Hair follicle dermal papilla cell (primary cell): Measurements from ENCODE around the gene RNPEPL1. TPM values are rescaled to one million over a fixed set of nuclear protein-coding genes. Genes with fewer than 3 reads are reported as not detected.

Experiments used
- total RNA-seq: library from RNA; depleted of rRNA; stranded (reverse); fragments of >200 nt; gene quantifications from 2 replicates; pipeline ENCODE4 v1.2.3, GENCODE V29; 2012

RNPEPL1 gene, protein sequence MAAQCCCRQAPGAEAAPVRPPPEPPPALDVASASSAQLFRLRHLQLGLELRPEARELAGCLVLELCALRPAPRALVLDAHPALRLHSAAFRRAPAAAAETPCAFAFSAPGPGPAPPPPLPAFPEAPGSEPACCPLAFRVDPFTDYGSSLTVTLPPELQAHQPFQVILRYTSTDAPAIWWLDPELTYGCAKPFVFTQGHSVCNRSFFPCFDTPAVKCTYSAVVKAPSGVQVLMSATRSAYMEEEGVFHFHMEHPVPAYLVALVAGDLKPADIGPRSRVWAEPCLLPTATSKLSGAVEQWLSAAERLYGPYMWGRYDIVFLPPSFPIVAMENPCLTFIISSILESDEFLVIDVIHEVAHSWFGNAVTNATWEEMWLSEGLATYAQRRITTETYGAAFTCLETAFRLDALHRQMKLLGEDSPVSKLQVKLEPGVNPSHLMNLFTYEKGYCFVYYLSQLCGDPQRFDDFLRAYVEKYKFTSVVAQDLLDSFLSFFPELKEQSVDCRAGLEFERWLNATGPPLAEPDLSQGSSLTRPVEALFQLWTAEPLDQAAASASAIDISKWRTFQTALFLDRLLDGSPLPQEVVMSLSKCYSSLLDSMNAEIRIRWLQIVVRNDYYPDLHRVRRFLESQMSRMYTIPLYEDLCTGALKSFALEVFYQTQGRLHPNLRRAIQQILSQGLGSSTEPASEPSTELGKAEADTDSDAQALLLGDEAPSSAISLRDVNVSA
- total RNA-seq, result 12.5 and 13.2 TPM in 2 replicates

DNA sequence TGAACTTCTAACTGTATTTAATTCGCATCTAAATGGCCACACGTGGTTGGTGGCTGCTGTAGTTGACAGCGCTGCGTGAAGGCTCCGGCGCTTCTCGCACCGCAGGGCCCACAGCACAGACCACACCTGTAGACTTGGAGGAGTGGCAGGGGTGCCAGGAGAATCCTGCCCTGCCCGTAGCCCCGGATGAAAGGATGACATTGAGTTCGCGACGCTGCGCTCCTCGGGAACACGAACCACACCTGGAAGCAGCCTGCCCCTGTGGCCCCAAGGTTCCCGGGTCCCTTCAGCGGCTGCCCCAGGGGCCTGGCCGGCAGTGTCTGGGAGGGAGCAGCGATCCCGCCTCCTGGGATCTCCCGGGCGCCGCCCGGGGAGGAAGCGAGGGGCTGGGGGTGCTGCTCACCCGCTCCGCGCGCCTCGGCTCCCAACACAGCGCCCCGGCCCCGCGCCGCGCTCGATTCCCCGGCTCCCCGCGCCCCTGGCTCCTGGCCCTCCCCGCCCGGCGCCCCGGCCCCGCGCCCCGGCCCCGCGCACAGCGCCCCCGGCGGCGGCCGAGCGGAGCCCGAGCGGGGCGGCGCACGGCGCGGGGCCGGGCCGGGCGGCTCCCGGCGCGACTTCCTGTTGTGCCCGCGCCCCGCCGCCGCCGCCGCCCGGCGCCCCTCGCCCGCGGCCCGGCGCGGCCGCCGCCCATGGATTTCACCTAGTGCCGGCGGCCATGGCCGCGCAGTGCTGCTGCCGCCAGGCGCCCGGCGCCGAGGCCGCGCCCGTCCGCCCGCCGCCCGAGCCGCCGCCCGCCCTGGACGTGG is at the start of gene RNPEPL1:
Gene RNPEPL1 (plus strand): TSS at position 613 of the 806 bp plus-strand sequence. CDS start 103 bp downstream, at position 716.

DNA sequence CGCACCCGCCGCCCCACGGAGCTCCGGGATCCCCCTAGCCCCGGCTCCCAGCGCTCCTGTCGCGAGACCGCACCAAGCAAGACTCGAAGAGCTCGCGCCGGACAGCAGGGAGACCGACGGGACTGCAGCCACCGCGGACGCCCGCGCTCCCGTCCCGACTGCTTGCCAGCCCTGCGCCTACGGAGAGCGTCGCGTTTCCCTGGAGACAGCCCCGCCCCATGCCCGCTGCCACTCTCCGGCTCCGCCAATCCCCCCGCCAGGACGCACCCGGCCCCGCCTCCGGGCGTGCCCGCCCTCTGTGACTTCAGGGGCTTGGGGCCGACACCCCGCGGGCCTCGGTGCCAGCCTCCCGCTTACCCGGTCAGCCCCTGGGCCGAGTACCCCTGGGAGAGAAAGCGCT is 10.5 kb upstream of the RNPEPL1 start, which contains the start of gene ANKMY1:
Gene ANKMY1 (minus strand): TSS at position 181 of the 400 bp plus-strand sequence. CDS start 653 bp downstream, outside the sequence.

DNA sequence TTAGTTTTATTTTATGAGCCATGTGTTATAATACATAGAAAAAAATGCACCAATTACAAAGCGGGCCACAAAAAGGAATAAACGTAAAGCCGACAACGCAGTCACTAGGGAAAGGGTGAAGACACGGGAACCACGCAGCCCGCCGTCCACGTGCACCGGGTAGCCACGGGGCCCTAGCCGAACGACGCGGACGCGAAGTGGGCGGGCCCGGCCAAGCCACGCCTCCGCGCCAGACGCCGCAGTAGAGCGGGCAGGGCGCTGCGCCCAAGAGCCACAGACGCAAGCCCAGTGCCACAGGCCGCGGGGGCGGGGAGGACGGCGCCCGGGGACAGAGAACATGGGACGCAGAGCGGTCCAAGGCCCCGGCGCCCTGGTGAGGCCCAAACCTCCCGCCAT is 8.2 kb upstream of the RNPEPL1 start, which contains the start of gene DUSP28:
Gene DUSP28 (plus strand): TSS at position 274 of the 396 bp plus-strand sequence. CDS start 328 bp downstream, outside the sequence.

DNA sequence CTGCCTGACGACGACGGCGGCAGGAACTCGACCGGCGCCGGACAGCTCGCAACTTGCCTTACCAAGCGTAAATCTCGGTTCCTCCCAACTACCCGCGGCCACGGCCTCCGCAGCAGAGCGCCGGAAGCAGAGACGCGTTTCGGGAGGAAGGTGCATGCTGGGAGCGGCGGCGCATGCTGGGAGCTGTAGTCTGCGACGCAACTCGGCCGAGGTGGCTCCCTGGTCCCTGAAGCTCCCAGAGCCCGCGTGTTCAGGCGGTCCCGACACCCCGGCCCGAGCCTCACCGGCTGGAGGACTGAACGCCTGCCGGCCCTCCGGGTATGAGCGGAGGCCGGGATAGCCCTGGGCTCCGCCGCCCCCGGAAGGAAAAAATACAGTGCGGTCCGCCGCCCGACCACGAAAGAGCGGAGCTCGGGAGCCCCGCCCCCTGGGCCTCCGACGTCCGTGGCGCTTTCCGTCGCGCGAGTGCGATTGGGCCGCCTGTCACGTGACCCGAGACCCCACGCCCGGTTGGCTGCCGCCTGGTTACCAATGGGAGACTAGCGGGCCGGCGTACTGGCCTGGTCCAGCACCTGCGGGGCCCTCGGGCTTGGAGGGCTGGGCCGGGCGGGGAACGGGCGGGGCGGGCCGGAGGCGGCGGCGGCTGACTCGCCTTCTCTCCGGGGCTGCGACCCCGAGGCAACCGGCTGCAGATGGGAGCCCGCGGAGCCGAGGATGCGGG is 18.1 kb downstream of the RNPEPL1 start, which contains the start of gene CAPN10:
Gene CAPN10 (plus strand): TSS at position 537 of the 721 bp plus-strand sequence. CDS start 178 bp downstream, at position 715.

DNA sequence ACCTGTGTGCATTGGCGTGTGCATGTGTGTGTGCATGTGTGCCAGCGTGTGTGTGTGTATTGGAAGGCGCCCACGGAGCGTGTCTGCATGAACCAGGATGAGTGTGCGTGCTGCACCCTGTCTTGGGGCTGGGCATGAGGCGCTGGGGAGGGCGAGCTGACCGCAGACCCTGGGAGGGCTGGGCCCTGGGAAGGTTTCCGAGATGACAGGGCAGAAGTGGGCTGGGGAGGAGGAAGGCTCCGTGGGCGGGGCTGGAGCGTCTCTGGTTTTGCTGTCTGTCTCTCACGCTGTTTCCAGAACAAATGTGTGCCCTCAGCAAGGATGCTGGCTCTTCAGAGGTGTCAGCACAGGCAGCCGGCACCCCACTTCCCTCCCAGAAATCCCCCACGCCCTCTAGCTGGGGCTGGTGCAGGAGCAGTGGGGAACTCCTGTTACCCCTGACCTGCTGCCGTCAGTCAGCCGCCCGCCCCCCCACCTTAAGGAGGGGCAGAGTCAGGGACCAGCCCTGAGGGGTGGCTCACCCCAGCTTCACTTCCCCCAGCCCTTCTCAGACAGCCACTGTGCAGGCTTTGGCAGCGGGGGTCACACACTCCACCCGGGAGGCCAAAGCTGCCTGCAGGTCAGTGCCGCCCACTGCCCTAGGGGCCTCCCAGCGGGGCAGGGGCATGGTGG is 56.8 kb downstream of the RNPEPL1 start, which contains the start of gene GPR35:
Gene GPR35 (plus strand): TSS at position 531 of the 672 bp plus-strand sequence. CDS start 4,473 bp downstream, outside the sequence.

Other genes with a start within 250 kb of the RNPEPL1 start
- gene GPC1, start 132.8 kb upstream of the RNPEPL1 start, total RNA-seq, result 56.5 and 84.5 TPM in 2 replicates
- 10.6 and 11.2 TPM in 2 replicates for gene ANKMY1, start 10.5 kb upstream of the RNPEPL1 start, total RNA-seq
- gene DUSP28, start 8.1 kb upstream of the RNPEPL1 start, total RNA-seq, result 1.9 and 3.4 TPM in 2 replicates
- 15.9 and 23.5 TPM in 2 replicates for gene CAPN10, start 18.2 kb downstream of the RNPEPL1 start, total RNA-seq
- gene GPR35, start 57.0 kb downstream of the RNPEPL1 start, total RNA-seq, result 0.32 and 0.73 TPM in 2 replicates
- not detected in 2 replicates for gene AQP12B, start 114.4 kb downstream of the RNPEPL1 start, total RNA-seq
- gene AQP12A, start 123.4 kb downstream of the RNPEPL1 start, total RNA-seq, result not detected in 2 replicates